ENCODE measurements around the gene LHX6.

Gene LHX6

GRCh38 chr9:122159026-122159924 lies 69.5 kb downstream of the LHX6 start, which contains the start of the genes MORN5 and NDUFA8:
MORN5 (plus strand) TSS chr9:122159908; CDS start chr9:122159973, 65 bp downstream.
NDUFA8 (minus strand) TSS chr9:122159779; CDS start chr9:122159677, 102 bp downstream.
- TF ChIP-seq CTCF (IDR thresholded peaks at IDR 0.05; ENCODE audit: low read depth, low read length): no peak
- Histone ChIP-seq H3K9me3 (ENCODE audit: severe bottlenecking) (peaks cover 19% of the 10 kb centered on the region), H3K27me3 (ENCODE audit: insufficient read depth, low read depth, severe bottlenecking) (peaks cover 15% of the 10 kb centered on the region), H3K4me3 (ENCODE audit: low read depth, low read length) (peak within 1 kb of the TSS; percentile 88), H3K36me3 (peaks cover 14% of the 10 kb centered on the region), H3K27ac (peak within 1 kb of the TSS; percentile 84)
- peak; percentile 98 for DNase-seq

GRCh38 chr9:122158202-122158601 lies 70.6 kb downstream of the LHX6 start:
- H3K27me3 ChIP-seq (ENCODE audit: insufficient read depth, low read depth, severe bottlenecking): peaks cover 7% of the 10 kb centered on the region
- no peak overlapping the region for H3K27ac ChIP-seq
- DNase-seq: peak; percentile 56
- no peak overlapping the region for H3K4me3 ChIP-seq (ENCODE audit: low read depth, low read length)
- peak; percentile 81 for TF ChIP-seq CTCF (IDR thresholded peaks at IDR 0.05; ENCODE audit: low read depth, low read length)
- H3K9me3 ChIP-seq (ENCODE audit: severe bottlenecking): peaks cover 13% of the 10 kb centered on the region
- peaks cover 14% of the 10 kb centered on the region for H3K36me3 ChIP-seq

- Histone ChIP-seq H3K27me3 (ENCODE audit: insufficient read depth, low read depth, severe bottlenecking) (no peaks in the 10 kb centered on the region), H3K4me3 (ENCODE audit: low read depth, low read length) (no peak overlapping the region), H3K9me3 (ENCODE audit: severe bottlenecking) (no peaks in the 10 kb centered on the region), H3K36me3 (peaks cover 28% of the 10 kb centered on the region), H3K27ac (no peak overlapping the region)
- no peak for TF ChIP-seq CTCF (IDR thresholded peaks at IDR 0.05; ENCODE audit: low read depth, low read length)
- DNase-seq: no peak
These were observed 73.0 kb downstream of the LHX6 start for GRCh38 chr9:122155796-122156195.
